BJ (cell line): ENCODE data around the gene SGSM1. TPM values are rescaled to one million over a fixed set of nuclear protein-coding genes. Genes with fewer than 3 reads are reported as not detected.

Source experiments
- CTCF ChIA-PET: fragments of 350-600 bp; formaldehyde crosslinking; extraction: SDS; loops from one replicate; lab custom pipeline; 2021; ENCODE audit warnings: antibody characterized with exemption, inconsistent platforms; lab: Yijun Ruan, JAX
- POLR2A ChIA-PET: fragments of 300-600 bp; sonication (Branson Sonifier 250); formaldehyde crosslinking; extraction: SDS; loops from one replicate; lab custom pipeline; 2021; ENCODE audit warnings: antibody characterized with exemption; lab: Charles Lee
- DNase-seq: peaks from one replicate; pipeline ENCODE4 v3.0.0-alpha.2; 2011; ENCODE audit warnings: low read depth
- H3K27me3 ChIP-seq: 2 replicates; pipeline ENCODE4 v1.6.0; 2011; ENCODE audit warnings: low read length; ENCODE audit not compliant: control insufficient read depth, insufficient read depth
- H3K36me3 ChIP-seq: 2 replicates; pipeline ENCODE4 v1.5.1; 2011; ENCODE audit warnings: low read length; ENCODE audit not compliant: control insufficient read depth, insufficient read depth
- H3K4me3 ChIP-seq: 2 replicates; pipeline ENCODE4 v1.5.1; 2011; ENCODE audit warnings: low read depth, mild to moderate bottlenecking, control low read depth, low read length
- CTCF ChIP-seq: IDR thresholded peaks from 2 replicates; pipeline ENCODE4 v1.5.1; 2011; ENCODE audit warnings: low read depth, mild to moderate bottlenecking, control low read depth, inconsistent platforms, low read length, moderate library complexity; ENCODE audit not compliant: insufficient read depth
- polyA plus RNA-seq: library from polyadenylated mRNA; depleted of rRNA; stranded (reverse); fragments of >200 nt; gene quantifications from 2 replicates; pipeline ENCODE4 v1.2.3, GENCODE V29; 2011

The SGSM1 gene
- polyA plus RNA-seq, 1 experiment, result not detected

GRCh38 chr22:24873226-24873625, 67.2 kb downstream of the SGSM1 start:
- no peak for TF ChIP-seq CTCF
- Histone ChIP-seq H3K36me3 (no peaks in the 10 kb centered on the region), H3K27me3 (no peaks in the 10 kb centered on the region), H3K4me3 (no peak overlapping the region)
- DNase-seq, result no peak
- CTCF ChIA-PET, result interaction anchor here (1.0 kb wide), 1 partner anchor 23 kb away, joined by 5 read pairs; no protein-coding TSS in a partner anchor
- POLR2A ChIA-PET, result no interaction called here

GRCh38 chr22:24875862-24876506, 70.0 kb downstream of the SGSM1 start:
- TF ChIP-seq CTCF, result no peak
- no peaks in the 10 kb centered on the region for H3K27me3 ChIP-seq
- DNase-seq, result no peak
- POLR2A ChIA-PET, result no interaction called here
- CTCF ChIA-PET, result interaction anchor here (1.1 to 1.8 kb wide), 2 partner anchors 26 to 73 kb away, joined by 3 to 9 read pairs; no protein-coding TSS in a partner anchor
- no peaks in the 10 kb centered on the region for H3K36me3 ChIP-seq
- no peak overlapping the region for H3K4me3 ChIP-seq

GRCh38 chr22:24876700-24877099, 70.7 kb downstream of the SGSM1 start:
- TF ChIP-seq CTCF, result no peak
- no peaks in the 10 kb centered on the region for H3K36me3 ChIP-seq
- no peak for DNase-seq
- CTCF ChIA-PET, result interaction anchor here (1.1 to 1.8 kb wide), 2 partner anchors 27 to 74 kb away, joined by 3 to 9 read pairs; no protein-coding TSS in a partner anchor
- no peaks in the 10 kb centered on the region for H3K27me3 ChIP-seq
- H3K4me3 ChIP-seq, result no peak overlapping the region
- POLR2A ChIA-PET, result no interaction called here

GRCh38 chr22:24878969-24879368, 73.0 kb downstream of the SGSM1 start:
- H3K4me3 ChIP-seq, result no peak overlapping the region
- DNase-seq, result no peak
- H3K36me3 ChIP-seq, result no peaks in the 10 kb centered on the region
- POLR2A ChIA-PET, result no interaction called here
- CTCF ChIA-PET, result no interaction called here
- TF ChIP-seq CTCF, result no peak
- H3K27me3 ChIP-seq, result no peaks in the 10 kb centered on the region

DNA sequence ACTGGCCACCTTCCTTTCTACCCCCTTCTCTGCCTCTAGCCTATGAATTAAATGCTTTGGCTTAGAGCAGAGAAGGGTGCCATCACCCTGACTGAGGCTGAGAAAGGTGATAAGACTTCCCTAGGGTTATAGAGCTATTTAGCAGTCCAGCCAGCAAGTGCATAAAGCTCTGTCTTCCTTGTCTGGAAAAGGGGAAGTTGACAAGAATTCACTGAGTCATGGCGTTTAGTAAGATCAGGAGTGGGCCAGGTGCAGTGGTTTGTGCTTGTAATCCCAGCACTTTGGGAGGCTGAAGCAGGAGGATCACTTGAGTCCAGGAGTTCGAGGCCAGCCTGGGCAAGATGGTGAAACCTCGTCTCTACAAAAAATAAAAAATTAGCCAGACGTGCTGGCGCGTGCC, 77.4 kb downstream of the SGSM1 start:
- H3K4me3 ChIP-seq, result no peak overlapping the region
- DNase-seq, result no peak
- TF ChIP-seq CTCF, result no peak
- ChIA-PET POLR2A (no interaction called here), CTCF (no interaction called here)
- H3K27me3 ChIP-seq, result no peaks in the 10 kb centered on the region
- H3K36me3 ChIP-seq, result no peaks in the 10 kb centered on the region
